ENCODE data around the gene ERAL1. TPM values are rescaled to one million over a fixed set of nuclear protein-coding genes. Genes with fewer than 3 reads are reported as not detected.

The ERAL1 gene
- total and polyA plus RNA-seq, 2 of the 13 experiments (the other 11 are each of a cell fraction or from before 2014, with no cell fraction given) = 46.9 to 72.2 TPM

GRCh38 chr17:28902819-28903545 is 48.2 kb downstream of the ERAL1 start, which contains the start of gene DHRS13 (continued):
- TF ChIP-seq CEBPZ (IDR thresholded peaks at IDR 0.05; ENCODE audit: low read length) = no peak
- no peak; the same call in 1 of the 2 replicates for TF ChIP-seq ZNF275 (CRISPR knock-in tag; IDR thresholded peaks at IDR 0.05; ENCODE audit: borderline replicate concordance)
- no peak for TF ChIP-seq ZNF644 (CRISPR knock-in tag; IDR thresholded peaks at IDR 0.05; ENCODE audit: low read depth)
- TF ChIP-seq ZNF501 (CRISPR knock-in tag; IDR thresholded peaks at IDR 0.05) = no peak; the same call in 1 of the 2 replicates
- no peak for TF ChIP-seq ATF7 (IDR thresholded peaks at IDR 0.05)
- TF ChIP-seq ATF7 (CRISPR knock-in tag; IDR thresholded peaks at IDR 0.05) = peak; percentile 90
- peak; percentile 94 for TF ChIP-seq ZNF691 (CRISPR knock-in tag; IDR thresholded peaks at IDR 0.05; ENCODE audit: borderline replicate concordance, low read depth)
- TF ChIP-seq MTF2 (CRISPR knock-in tag; IDR thresholded peaks at IDR 0.05; ENCODE audit: borderline replicate concordance) = no peak
- peak; percentile 89 for TF ChIP-seq ARID4A (CRISPR knock-in tag; IDR thresholded peaks at IDR 0.05; ENCODE audit: borderline replicate concordance)
- TF ChIP-seq MED1 (CRISPR knock-in tag; IDR thresholded peaks at IDR 0.05) = peak; percentile 90
- TF ChIP-seq ZSCAN12 (CRISPR knock-in tag; IDR thresholded peaks at IDR 0.05) = no peak
- TF ChIP-seq ZNF576 (CRISPR knock-in tag; IDR thresholded peaks at IDR 0.05) = no peak
- 0 out of 2 replicates have a peak, but pooled peaks have one; percentile 48 for TF ChIP-seq PPARG (CRISPR knock-in tag; conservative IDR thresholded peaks at IDR 0.05)
- no peak for TF ChIP-seq CHCHD3 (CRISPR knock-in tag; IDR thresholded peaks at IDR 0.05)
- TF ChIP-seq ZNF547 (CRISPR knock-in tag; IDR thresholded peaks at IDR 0.05) = no peak; the same call in none of the 2 replicates
- peak; percentile 100 for TF ChIP-seq XRCC5 (optimal IDR thresholded peaks at IDR 0.05; ENCODE audit: low read length)
- TF ChIP-seq DNMT3B (CRISPR knock-in tag; conservative IDR thresholded peaks at IDR 0.05) = no peak
- TF ChIP-seq CBFB (CRISPR knock-in tag; IDR thresholded peaks at IDR 0.05) = peak; percentile 80; the same call in 1 of the 2 replicates

All from HepG2 (cell line).